Ovary (tissue), 3 donors: ENCODE results near the gene MAP6.

ENCODE experiments used
- POLR2A ChIP-seq: fragments of 450-650 bp; IDR thresholded peaks from one replicate; pipeline ENCODE4 v1.6.1; 2017; ENCODE audit warnings: antibody characterized with exemption, mild to moderate bottlenecking, moderate library complexity
- TF ChIP-seq, protein P1 (sequence below), 3 donors: fragments of 450-650 bp in 2 of 3; fragments of 200-600 bp in 1 of 3; IDR thresholded peaks; one replicate each; pipeline versions ENCODE4 v1.5.1 to v1.8.0; 2016 to 2022; ENCODE audit warnings: antibody characterized with exemption in 3 of 3, mild to moderate bottlenecking in 1 of 3
- donor health status: DM: no; HTN: no; CAD: no.

GRCh38 chr11:75653532-75653931, 15.3 kb downstream of the MAP6 start:
- TF ChIP-seq, protein P1, sequence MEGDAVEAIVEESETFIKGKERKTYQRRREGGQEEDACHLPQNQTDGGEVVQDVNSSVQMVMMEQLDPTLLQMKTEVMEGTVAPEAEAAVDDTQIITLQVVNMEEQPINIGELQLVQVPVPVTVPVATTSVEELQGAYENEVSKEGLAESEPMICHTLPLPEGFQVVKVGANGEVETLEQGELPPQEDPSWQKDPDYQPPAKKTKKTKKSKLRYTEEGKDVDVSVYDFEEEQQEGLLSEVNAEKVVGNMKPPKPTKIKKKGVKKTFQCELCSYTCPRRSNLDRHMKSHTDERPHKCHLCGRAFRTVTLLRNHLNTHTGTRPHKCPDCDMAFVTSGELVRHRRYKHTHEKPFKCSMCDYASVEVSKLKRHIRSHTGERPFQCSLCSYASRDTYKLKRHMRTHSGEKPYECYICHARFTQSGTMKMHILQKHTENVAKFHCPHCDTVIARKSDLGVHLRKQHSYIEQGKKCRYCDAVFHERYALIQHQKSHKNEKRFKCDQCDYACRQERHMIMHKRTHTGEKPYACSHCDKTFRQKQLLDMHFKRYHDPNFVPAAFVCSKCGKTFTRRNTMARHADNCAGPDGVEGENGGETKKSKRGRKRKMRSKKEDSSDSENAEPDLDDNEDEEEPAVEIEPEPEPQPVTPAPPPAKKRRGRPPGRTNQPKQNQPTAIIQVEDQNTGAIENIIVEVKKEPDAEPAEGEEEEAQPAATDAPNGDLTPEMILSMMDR (IDR thresholded peaks at IDR 0.05) = no peak
- TF ChIP-seq POLR2A = no peak
